T-helper 17 cell (primary cell): ENCODE results near the gene CDK14. TPM values are rescaled to one million over a fixed set of nuclear protein-coding genes. Genes with fewer than 3 reads are reported as not detected.

Experiments used
- ATAC-seq: fragments of 150-1000 bp; cut with Tn5 transposase; 2 replicates; pipeline ENCODE4 v1.10.0; 2021; ENCODE audit warnings: mild to moderate bottlenecking, moderate library complexity
- DNase-seq, 3 donors: peaks; one replicate each; pipeline versions ENCODE4 v3.0.0 to v3.0.0-alpha.2; 2020 to 2021
- H3K9me3 ChIP-seq: one replicate; pipeline ENCODE4 v1.7.0; 2013; ENCODE audit warnings: low read length, mild to moderate bottlenecking; ENCODE audit not compliant: control insufficient read depth, poor library complexity, severe bottlenecking
- H3K27ac Mint-ChIP-seq: one replicate; pipeline ENCODE4 v1.8.0; 2022; ENCODE audit warnings: mild to moderate bottlenecking, moderate library complexity, mixed read lengths
- H3K27me3 Mint-ChIP-seq: one replicate; pipeline ENCODE4 v1.8.0; 2022; ENCODE audit warnings: mixed read lengths
- H3K36me3 Mint-ChIP-seq: one replicate; pipeline ENCODE4 v1.8.0; 2022; ENCODE audit warnings: low read depth, mixed read lengths
- H3K4me1 Mint-ChIP-seq: one replicate; pipeline ENCODE4 v1.8.0; 2022; ENCODE audit warnings: mild to moderate bottlenecking, mixed read lengths
- H3K4me3 Mint-ChIP-seq: one replicate; pipeline ENCODE4 v1.8.0; 2022; ENCODE audit warnings: mild to moderate bottlenecking, moderate library complexity, mixed read lengths
- total RNA-seq, 4 donors: library from RNA in 2 of 4; stranded (reverse) in 2 of 4; gene quantifications; one replicate each; pipeline ENCODE4 v1.2.3 and lab custom pipeline; 2022 to 2026

The CDK14 gene
- total RNA-seq, 2 donors from 2014 or later: 1.7 to 4.6 TPM

- ATAC-seq (no peak), DNase-seq (no peak)
- Mint-ChIP-seq H3K4me1 (no peaks in the 10 kb centered on the region), H3K4me3 (no peak overlapping the region), H3K27ac (no peak overlapping the region), H3K36me3 (no peaks in the 10 kb centered on the region), H3K27me3 (no peaks in the 10 kb centered on the region)
- no peaks in the 10 kb centered on the region for H3K9me3 ChIP-seq
These were observed 399.9 kb downstream of the CDK14 start for GRCh38 chr7:90995996-90996395.

- Mint-ChIP-seq H3K4me1 (no peaks in the 10 kb centered on the region), H3K27ac (no peak overlapping the region), H3K27me3 (no peaks in the 10 kb centered on the region), H3K4me3 (no peak overlapping the region), H3K36me3 (no peaks in the 10 kb centered on the region)
- ATAC-seq (no peak), DNase-seq (no peak)
- H3K9me3 ChIP-seq: no peaks in the 10 kb centered on the region
These were observed 404.2 kb downstream of the CDK14 start for GRCh38 chr7:90999989-91000979.

- no peak for ATAC-seq
These were observed 408.9 kb downstream of the CDK14 start for GRCh38 chr7:91005024-91005423.

GRCh38 chr7:91005841-91006240, 409.7 kb downstream of the CDK14 start:
- no peak for ATAC-seq
- H3K36me3 Mint-ChIP-seq: no peaks in the 10 kb centered on the region
- H3K4me1 Mint-ChIP-seq: no peaks in the 10 kb centered on the region
- no peak for DNase-seq
- H3K27me3 Mint-ChIP-seq: no peaks in the 10 kb centered on the region
- no peak overlapping the region for H3K27ac Mint-ChIP-seq
- no peak overlapping the region for H3K4me3 Mint-ChIP-seq
- H3K9me3 ChIP-seq: no peaks in the 10 kb centered on the region

More at GRCh38 chr7:91005024-91005423, 408.9 kb downstream of the CDK14 start:
- no peaks in the 10 kb centered on the region for H3K9me3 ChIP-seq
- DNase-seq: no peak
- no peaks in the 10 kb centered on the region for H3K27me3 Mint-ChIP-seq
- no peak overlapping the region for H3K4me3 Mint-ChIP-seq
- no peak overlapping the region for H3K27ac Mint-ChIP-seq
- no peaks in the 10 kb centered on the region for H3K4me1 Mint-ChIP-seq
- H3K36me3 Mint-ChIP-seq: no peaks in the 10 kb centered on the region

GRCh38 chr7:91007371-91007770, 411.2 kb downstream of the CDK14 start:
- Mint-ChIP-seq H3K36me3 (no peaks in the 10 kb centered on the region), H3K4me1 (no peaks in the 10 kb centered on the region), H3K27ac (no peak overlapping the region), H3K27me3 (no peaks in the 10 kb centered on the region), H3K4me3 (no peak overlapping the region)
- H3K9me3 ChIP-seq: no peaks in the 10 kb centered on the region
- DNase-seq (no peak), ATAC-seq (no peak)

- Mint-ChIP-seq H3K4me3 (no peak overlapping the region), H3K4me1 (no peaks in the 10 kb centered on the region)
These were observed 417.0 kb downstream of the CDK14 start for GRCh38 chr7:91013078-91013477.

GRCh38 chr7:91019686-91020385, 423.7 kb downstream of the CDK14 start:
- H3K36me3 Mint-ChIP-seq: no peaks in the 10 kb centered on the region
- no peak for DNase-seq
- H3K4me3 Mint-ChIP-seq: no peak overlapping the region
- H3K4me1 Mint-ChIP-seq: no peaks in the 10 kb centered on the region
- ATAC-seq: no peak
- no peaks in the 10 kb centered on the region for H3K9me3 ChIP-seq
- H3K27me3 Mint-ChIP-seq: no peaks in the 10 kb centered on the region
- H3K27ac Mint-ChIP-seq: no peak overlapping the region

More at GRCh38 chr7:91013078-91013477, 417.0 kb downstream of the CDK14 start:
- DNase-seq (no peak), ATAC-seq (no peak)
- Mint-ChIP-seq H3K27ac (no peak overlapping the region), H3K27me3 (no peaks in the 10 kb centered on the region), H3K36me3 (no peaks in the 10 kb centered on the region)
- no peaks in the 10 kb centered on the region for H3K9me3 ChIP-seq

- Mint-ChIP-seq H3K4me1 (no peaks in the 10 kb centered on the region), H3K4me3 (no peak overlapping the region), H3K27me3 (no peaks in the 10 kb centered on the region), H3K36me3 (no peaks in the 10 kb centered on the region), H3K27ac (no peak overlapping the region)
- DNase-seq (no peak), ATAC-seq (no peak)
- H3K9me3 ChIP-seq: no peaks in the 10 kb centered on the region
These were observed 424.7 kb downstream of the CDK14 start for GRCh38 chr7:91020636-91021385.

GRCh38 chr7:91021956-91022355, 425.8 kb downstream of the CDK14 start:
- DNase-seq: no peak
- Mint-ChIP-seq H3K36me3 (no peaks in the 10 kb centered on the region), H3K4me3 (no peak overlapping the region), H3K27me3 (no peaks in the 10 kb centered on the region), H3K4me1 (no peaks in the 10 kb centered on the region), H3K27ac (no peak overlapping the region)
- ATAC-seq: no peak
- H3K9me3 ChIP-seq: no peaks in the 10 kb centered on the region

GRCh38 chr7:91025906-91026390, 429.8 kb downstream of the CDK14 start:
- Mint-ChIP-seq H3K27me3 (no peaks in the 10 kb centered on the region), H3K27ac (no peak overlapping the region), H3K4me3 (no peak overlapping the region), H3K4me1 (no peaks in the 10 kb centered on the region), H3K36me3 (no peaks in the 10 kb centered on the region)
- ATAC-seq: no peak
- DNase-seq: no peak
- H3K9me3 ChIP-seq: no peaks in the 10 kb centered on the region

GRCh38 chr7:91029688-91030087, 433.6 kb downstream of the CDK14 start:
- Mint-ChIP-seq H3K27me3 (peaks cover 4% of the 10 kb centered on the region), H3K36me3 (no peaks in the 10 kb centered on the region), H3K4me1 (no peaks in the 10 kb centered on the region), H3K27ac (no peak overlapping the region), H3K4me3 (no peak overlapping the region)
- no peak for ATAC-seq
- DNase-seq: no peak
- H3K9me3 ChIP-seq: no peaks in the 10 kb centered on the region

GRCh38 chr7:91030680-91031380, 434.7 kb downstream of the CDK14 start:
- H3K27me3 Mint-ChIP-seq: peaks cover 4% of the 10 kb centered on the region
- no peaks in the 10 kb centered on the region for H3K36me3 Mint-ChIP-seq
- ATAC-seq (no peak), DNase-seq (no peak)
- H3K4me1 Mint-ChIP-seq: no peaks in the 10 kb centered on the region
- H3K4me3 Mint-ChIP-seq: no peak overlapping the region
- no peak overlapping the region for H3K27ac Mint-ChIP-seq
- H3K9me3 ChIP-seq: no peaks in the 10 kb centered on the region
